Activated CD4-positive, alpha-beta T cell treated with anti-CD3 and anti-CD28 coated beads, Interleukin-2, Interleukin-4, amounts not matched to agents 100 ng/mL and 50 ng/mL, durations not matched to agents 16 hours and 8 hours (primary cell): ENCODE results near the gene RBM38.

Source experiments
- DNase-seq: peaks from one replicate; pipeline ENCODE4 v3.0.0-alpha.2; 2020; ENCODE audit warnings: low spot score

RBM38 gene

DNA sequence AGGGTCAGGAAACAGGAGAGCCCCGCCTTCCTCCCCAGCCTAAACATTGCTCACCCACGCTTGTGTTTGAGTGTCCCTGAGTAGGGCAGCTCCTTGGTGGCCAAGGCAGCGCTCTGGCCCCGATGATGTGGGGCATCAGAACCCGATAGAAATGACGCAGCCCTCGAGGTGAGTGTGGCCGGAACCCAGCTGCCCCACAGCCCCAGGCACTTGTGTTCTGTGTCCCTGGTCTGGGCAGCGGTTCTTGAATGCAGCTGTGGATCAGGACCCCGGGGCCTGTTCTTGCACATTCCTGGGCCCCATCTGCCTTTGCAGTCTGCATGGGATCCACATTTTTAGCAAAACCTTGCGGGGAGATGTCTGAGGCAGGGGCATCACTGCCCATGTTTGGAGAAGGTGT is 12.8 kb downstream of the RBM38 start:
- no peak for DNase-seq

- no peak for DNase-seq
These were observed 13.3 kb downstream of the RBM38 start for GRCh38 chr20:57404419-57405072.

DNA sequence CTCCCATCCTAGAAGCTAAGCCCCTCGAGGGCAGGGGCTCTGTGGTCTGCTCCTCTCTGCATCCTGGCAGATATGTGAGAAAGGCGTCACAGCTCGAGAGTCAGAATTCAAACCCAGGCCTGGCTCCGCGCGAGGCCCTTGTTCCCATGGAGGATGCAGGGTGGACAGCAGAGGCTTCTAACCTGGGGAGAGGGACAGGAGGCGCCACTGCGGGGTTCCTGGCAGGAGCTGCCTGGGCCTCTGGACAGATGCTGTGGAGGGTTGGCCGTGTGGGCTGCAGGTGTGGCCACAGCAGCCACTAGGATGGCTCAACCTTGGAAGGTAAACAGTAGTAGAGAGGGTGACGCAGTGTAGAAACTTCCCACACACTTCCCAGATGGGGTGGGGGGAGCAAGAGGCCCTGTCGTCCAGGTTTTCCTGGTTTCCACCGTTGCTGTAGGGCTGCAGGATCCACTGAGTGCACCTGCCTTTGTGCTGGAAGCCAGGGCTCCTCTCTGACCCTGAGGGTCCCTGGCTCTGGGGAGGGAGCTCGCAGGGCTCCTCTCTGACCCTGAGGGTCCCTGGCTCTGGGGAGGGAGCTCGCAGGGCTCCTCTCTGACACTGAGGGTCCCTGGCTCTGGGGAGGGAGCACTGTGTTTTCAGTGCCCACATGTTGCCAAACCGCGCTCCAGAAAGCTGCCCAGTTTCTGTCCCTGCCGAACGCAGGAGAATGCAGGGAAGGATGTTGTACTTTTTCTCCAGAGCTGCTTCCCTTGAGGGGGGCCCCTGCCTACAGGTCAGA is 14.2 kb downstream of the RBM38 start:
- no peak for DNase-seq

DNA sequence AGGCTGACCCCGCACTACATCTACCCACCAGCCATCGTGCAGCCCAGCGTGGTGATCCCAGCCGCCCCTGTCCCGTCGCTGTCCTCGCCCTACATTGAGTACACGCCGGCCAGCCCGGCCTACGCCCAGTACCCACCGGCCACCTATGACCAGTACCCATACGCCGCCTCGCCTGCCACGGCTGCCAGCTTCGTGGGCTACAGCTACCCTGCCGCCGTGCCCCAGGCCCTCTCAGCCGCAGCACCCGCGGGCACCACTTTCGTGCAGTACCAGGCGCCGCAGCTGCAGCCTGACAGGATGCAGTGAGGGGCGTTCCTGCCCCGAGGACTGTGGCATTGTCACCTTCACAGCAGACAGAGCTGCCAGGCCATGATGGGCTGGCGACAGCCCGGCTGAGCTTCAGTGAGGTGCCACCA is 16.4 kb downstream of the RBM38 start:
- DNase-seq = no peak

- DNase-seq = no peak
These were observed 16.9 kb downstream of the RBM38 start for GRCh38 chr20:57408131-57408530.

DNA sequence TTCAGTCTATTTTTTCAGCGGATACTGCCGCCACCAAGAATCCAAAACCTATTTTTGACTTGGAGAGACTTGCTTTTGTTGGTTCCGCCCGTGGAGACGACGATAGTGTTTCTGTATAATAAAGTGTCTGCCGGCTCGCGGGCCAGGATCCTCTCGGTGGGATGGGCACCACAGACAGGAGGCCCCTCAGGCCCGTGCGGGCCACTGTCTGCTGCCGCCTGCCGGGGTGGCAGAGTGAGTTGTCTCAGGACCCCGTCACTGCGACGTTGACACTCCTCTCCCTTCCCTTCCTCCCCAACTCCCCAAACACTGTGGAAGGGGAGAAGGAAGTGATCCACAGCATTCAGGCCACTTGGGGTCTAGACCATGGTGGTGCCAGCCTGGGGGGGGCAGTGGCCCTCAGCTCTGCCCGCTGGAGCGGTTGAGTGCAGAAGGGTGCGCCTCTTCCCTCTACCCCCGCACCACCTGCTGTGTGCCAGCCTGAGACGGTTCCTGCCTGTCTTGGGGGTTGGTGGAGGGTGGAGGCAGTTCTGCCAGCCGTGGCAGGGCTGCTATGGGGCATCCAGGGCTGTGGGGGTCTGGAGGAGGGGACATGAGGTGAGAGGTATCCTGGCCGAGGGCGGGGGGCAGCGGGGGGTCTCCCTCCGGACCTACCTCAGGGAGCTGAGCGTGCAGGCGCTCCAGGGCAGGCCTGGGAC is 17.5 kb downstream of the RBM38 start:
- DNase-seq = no peak

- DNase-seq = no peak
These were observed 18.1 kb downstream of the RBM38 start for GRCh38 chr20:57409316-57409671.

DNA sequence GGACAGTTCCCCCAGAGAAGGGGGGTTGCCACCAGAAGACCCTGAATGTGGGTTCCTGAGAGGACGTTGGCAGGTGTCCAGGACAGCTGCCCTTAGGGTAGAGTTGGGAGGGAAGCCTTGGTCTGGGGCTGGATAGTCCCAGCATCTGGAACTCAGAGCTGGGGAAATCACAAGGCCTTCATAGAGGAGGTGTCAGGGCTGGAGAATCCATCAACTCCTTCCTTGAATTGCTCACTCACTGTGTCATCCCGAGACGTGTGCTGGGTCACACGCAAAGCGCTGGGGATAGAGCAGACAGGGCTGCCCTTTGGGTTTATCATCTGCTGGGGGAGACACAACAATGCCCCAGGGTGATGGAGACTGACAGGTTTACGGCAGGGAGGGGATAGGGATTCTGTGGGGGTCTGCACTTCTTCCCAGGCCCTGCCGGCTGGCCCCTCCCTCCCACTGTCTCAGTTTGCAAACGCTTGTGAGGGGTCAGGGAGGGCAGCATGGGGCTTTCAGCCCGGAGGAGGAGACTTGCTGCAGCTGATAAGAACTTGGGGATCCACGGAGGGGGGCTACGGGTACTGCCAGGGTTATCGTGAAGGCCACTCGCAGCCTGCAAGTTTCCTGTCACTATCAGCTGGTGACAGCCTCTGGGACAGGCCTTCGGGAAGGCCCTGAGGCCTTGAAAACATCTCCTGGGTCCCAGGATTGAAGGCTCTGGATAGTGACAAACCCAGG is 18.6 kb downstream of the RBM38 start:
- no peak for DNase-seq

DNA sequence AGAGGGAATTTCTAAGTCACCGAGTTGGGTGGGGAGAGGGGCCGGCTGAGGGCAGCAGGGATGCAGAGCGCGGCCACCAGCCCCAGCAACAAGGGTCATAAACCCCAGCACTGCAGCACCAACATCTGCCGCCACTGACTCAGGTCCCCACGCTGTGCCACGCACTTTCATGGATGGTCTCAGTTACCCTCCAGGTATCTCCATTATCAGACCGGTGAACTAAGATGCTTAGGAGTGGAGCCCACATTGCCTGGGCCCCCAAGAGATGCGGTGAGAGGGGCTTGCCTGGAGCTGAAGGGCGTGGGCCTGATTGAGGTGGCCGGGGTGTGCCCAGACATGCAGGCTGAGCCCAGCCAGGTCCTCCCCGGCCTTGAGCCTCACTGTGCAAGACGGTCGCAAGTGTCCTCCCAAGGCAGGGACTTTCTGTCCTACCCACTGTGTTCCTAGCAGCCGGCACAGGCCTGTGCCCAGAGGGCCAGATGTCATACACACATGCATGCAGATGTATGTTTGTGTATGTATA is 19.3 kb downstream of the RBM38 start:
- no peak for DNase-seq

DNA sequence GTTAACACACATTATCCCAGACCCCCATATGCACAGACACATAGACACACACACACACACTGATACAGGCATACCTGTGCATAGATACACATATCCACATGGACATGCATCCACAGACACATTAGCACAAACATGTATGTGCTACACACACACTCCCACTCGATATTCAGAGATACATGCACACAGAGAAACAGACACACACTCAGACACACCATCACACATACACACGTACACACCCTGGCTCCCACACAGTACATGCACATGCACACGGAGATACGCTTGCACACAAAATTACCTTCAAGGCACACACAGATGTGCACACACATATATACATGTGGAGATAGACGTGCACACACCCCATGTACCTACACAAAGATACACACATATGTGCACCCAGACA is 19.7 kb downstream of the RBM38 start:
- no peak for DNase-seq

DNA sequence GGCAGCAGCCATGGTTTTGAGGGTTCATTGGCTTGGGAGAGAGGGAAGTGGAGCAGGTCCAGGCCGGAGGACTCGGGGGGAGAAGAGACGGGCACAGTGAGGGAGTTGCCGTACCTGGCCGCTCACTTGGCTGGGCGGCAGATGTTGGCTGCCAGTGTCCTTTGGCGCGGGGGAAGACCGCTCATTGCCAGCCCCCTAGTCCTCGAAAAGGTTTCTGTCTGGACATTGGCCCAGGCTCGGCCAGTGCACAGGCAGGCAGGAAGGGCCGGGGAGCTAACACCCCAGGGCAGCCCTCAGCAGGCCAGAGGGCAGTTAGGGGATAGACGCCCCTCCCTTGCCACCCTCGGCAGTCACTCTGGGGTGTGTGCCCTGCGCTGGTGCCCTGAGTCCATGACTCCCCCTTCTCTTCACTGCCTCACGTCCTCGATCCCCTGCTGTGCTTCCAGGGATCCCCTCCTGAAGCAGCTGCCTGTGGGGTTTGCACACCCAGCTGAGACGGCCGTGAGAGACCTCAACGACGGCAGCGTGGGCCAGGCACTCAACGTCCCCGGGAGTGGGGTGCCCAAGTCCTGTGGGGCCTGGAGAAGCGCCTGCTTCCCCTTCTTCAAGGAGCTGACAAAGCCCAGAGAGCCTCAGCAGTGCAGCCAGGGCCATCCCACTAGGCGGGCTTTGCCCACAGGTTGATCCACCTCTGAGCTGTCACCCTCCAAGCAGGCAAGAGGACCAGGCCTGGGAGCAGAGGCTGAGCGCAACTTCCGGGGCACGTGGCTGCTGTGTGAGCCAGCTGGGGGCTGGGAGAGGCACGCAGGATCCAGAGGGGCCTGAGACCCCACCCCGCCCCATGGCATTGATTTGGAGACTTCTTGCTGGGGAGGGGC is 20.4 kb downstream of the RBM38 start:
- no peak for DNase-seq

- DNase-seq = no peak
These were observed 21.3 kb downstream of the RBM38 start for GRCh38 chr20:57412347-57413029.

DNA sequence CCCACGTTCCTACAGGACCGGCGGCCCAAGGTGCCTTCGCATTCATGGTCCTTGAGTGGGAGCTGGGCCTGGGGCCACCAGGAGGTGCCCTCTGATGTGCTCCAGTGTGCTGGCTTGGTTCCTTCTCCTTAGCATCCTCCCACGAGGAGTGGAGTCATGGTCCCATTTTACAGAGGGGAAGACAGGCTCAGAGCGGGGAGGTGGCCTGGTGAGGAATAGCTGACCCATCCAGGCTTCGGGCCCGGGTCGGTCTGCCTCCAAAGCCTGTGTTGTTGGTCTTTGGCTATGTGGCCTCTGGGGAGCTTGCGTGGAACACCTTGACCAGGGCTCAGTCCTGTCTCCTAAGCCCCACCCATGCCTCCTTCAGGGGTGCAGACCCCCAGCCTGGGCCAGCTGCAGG is 22.8 kb downstream of the RBM38 start:
- no peak for DNase-seq

DNA sequence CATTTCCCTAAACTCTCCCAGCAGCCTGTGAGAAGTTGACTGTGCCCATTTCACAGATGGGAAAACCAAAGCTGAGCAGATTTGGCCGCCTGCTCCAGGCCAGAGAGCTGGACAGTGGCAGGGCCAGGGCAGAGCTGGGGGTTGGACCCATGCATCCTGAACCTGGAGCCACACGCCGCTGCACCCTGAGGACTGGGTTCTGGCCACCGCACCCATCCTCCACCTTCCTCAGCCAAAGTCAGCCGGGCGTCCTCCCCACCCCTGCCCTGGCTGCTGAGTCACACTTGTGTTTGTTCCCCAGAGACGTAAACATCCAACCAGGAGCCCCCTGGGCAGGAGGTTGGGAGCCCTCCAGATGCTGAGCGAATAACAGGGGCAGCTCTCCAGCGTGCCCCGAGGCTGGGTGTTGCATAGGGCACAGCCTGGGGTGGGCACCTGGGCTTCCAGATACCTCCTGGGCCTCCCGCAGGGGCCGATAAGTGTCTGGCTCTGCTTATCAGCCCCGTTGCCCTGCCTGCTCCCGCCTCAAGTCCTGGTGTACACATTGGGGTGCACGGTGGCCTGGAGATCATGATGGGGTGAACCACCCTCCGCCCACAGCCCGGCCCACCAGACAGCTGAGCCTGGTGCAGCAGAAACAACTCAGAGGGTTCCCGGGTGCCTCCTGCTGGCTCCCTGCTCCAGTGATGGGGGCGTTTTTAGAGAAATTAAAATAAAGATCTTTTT is 23.8 kb downstream of the RBM38 start:
- DNase-seq = no peak

DNA sequence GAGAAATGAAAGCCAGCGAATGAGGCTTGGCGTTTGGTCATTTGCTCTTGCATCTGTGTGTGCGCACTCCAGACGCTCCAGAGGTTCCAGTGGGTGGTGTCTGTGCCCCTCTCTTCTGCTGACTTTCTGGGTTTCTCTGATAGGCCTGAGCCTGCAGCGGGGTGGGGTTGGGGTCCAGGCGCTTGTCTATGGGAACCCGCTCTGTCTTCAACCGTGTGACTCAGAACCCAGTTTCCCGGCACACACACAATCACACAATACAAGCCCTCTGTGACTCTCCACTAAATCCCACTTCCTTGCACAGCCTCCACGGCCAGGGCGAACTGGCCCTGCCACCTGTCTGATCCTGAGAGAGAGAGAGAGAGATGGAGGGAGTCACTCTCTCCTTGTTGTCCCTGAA is 24.6 kb downstream of the RBM38 start:
- DNase-seq = no peak

GRCh38 chr20:57416296-57417022 is 25.3 kb downstream of the RBM38 start:
- DNase-seq = no peak

DNA sequence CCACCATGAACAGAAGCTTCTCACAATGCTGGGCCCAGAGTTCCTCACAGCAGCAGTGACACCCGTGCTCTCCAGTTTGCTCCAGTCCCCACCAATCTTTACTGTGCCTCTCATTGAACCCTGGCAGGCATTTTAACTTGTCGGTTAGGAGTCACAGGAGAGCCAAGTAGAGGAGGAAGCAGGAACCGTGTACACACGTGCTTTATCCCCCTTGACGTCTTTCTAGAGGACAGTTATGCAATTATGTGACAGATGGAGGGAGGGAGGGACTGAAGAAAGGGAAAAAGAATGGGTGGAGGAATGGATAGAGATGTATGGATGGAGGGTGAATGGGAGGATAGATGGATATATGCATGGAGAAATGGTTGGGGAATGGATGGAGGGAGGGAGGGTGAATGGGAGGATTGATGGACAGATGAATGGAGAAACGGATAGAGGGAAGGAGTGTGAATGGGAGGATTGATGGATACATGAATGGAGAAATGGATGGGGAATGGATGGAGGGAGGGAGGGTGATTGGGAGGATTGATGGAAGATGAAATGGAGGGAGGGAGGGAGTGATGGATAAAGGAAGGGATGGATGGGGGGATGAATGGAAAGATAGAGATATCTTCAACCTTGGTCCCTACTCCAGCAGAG is 26.0 kb downstream of the RBM38 start:
- DNase-seq = no peak

GRCh38 chr20:57417830-57418780 is 26.9 kb downstream of the RBM38 start:
- no peak for DNase-seq
